HepG2 (cell line): ENCODE data around the gene FAM241B. TPM values are rescaled to one million over a fixed set of nuclear protein-coding genes. Genes with fewer than 3 reads are reported as not detected.

Experiments used
- ATAC-seq: fragments of 200-7000 bp; cut with Tn5 transposase; 3 replicates; pipeline ENCODE4 v1.9.1; 2020; ENCODE audit warnings: mild to moderate bottlenecking, moderate library complexity
- BruUV-seq: library from RNA; stranded (reverse); fragments of 400-500 nt; replicated peaks from 2 replicates; lab custom pipeline; 2021; lab: Mats Ljungman, UMichigan
- CTCF ChIA-PET: fragments of 300-600 bp; formaldehyde crosslinking; extraction: SDS; loops from one replicate; lab custom pipeline; 2021; ENCODE audit warnings: low total read pairs, inconsistent platforms, low intra/inter-chr PET ratio; lab: Yijun Ruan, JAX
- POLR2A ChIA-PET: fragments of 350-600 bp; sonication (Branson Sonifier 250); formaldehyde crosslinking; loops from one replicate; lab custom pipeline; 2020; ENCODE audit warnings: antibody characterized with exemption, inconsistent platforms; lab: Yijun Ruan, JAX
- DNase-seq: peaks from one replicate; pipeline ENCODE4 v3.0.0-alpha.2; 2015; ENCODE audit warnings: low spot score
- FAIRE-seq: peaks from 3 replicates; lab custom pipeline; 2011; peaks lifted over from hg19 to GRCh38; lab: Jason Lieb, UNC
- H2AFZ ChIP-seq: one replicate; pipeline ENCODE4 v1.6.1; 2011; ENCODE audit warnings: low read length, inconsistent platforms
- H3K27ac ChIP-seq: fragments of 300-600 bp; 3 replicates; pipeline ENCODE4 v1.8.0; 2011; ENCODE audit warnings: mixed run types, mild to moderate bottlenecking, mixed read lengths, low read length, inconsistent platforms; ENCODE audit not compliant: insufficient read depth; ENCODE audit errors: extremely low read length
- H3K27me3 ChIP-seq, 2 experiments: fragments of 200-600 bp in 1 of 2; 2 replicates in 1 of 2; 3 replicates in 1 of 2; pipeline versions ENCODE4 v1.6.0 to v1.8.0; 2011; ENCODE audit warnings: low read length in 2 of 2, mild to moderate bottlenecking in 2 of 2, moderate library complexity in 2 of 2, inconsistent platforms in 1 of 2; ENCODE audit not compliant: insufficient read depth in 2 of 2, control insufficient read depth in 1 of 2
- H3K36me3 ChIP-seq, 2 experiments: fragments of 200-600 bp in 1 of 2; replicated peaks in 1 of 2; 2 replicates in 1 of 2; 3 replicates in 1 of 2; pipeline versions ENCODE4 v1.5.1 to v1.8.0; 2011; ENCODE audit warnings: low read length in 2 of 2, inconsistent platforms in 1 of 2; ENCODE audit not compliant: insufficient read depth in 2 of 2, control insufficient read depth in 1 of 2
- H3K4me1 ChIP-seq: 2 replicates; pipeline ENCODE4 v1.5.1; 2012; ENCODE audit warnings: low read length, inconsistent platforms; ENCODE audit not compliant: insufficient read depth
- H3K4me2 ChIP-seq: 2 replicates; pipeline ENCODE4 v1.6.0; 2011; ENCODE audit warnings: low read depth, low read length, inconsistent platforms
- H3K4me3 ChIP-seq, 3 experiments: fragments of 200-600 bp in 1 of 3; sonication (generic), shearing (Covaris generic) in 1 of 3; replicated peaks in 1 of 3; 2 replicates each; pipeline ENCODE4 v1.5.1; 2011 to 2016; ENCODE audit warnings: low read length in 3 of 3, inconsistent platforms in 2 of 3, low read depth in 2 of 3, mild to moderate bottlenecking in 2 of 3, control low read depth in 1 of 3, mixed read lengths in 1 of 3; ENCODE audit not compliant: insufficient read depth in 1 of 3
- H3K79me2 ChIP-seq: one replicate; pipeline ENCODE4 v1.6.1; 2011; ENCODE audit warnings: low read length, inconsistent platforms; ENCODE audit not compliant: insufficient read depth
- H3K9ac ChIP-seq: 2 replicates; pipeline ENCODE4 v1.6.0; 2011; ENCODE audit warnings: mild to moderate bottlenecking, low read depth, low read length, inconsistent platforms; ENCODE audit not compliant: insufficient read depth
- H3K9me3 ChIP-seq: 2 replicates; pipeline ENCODE4 v1.5.1; 2012; ENCODE audit warnings: mild to moderate bottlenecking, low read length
- H4K20me1 ChIP-seq: 2 replicates; pipeline ENCODE4 v1.6.0; 2011; ENCODE audit warnings: inconsistent platforms, mild to moderate bottlenecking, low read length, moderate library complexity; ENCODE audit not compliant: insufficient read depth
- HMGA1 ChIP-seq: sonication (generic); formaldehyde crosslinking; conservative IDR thresholded peaks from 2 replicates; pipeline ENCODE4 v1.4.0; 2020; ENCODE audit warnings: missing genetic modification reagents
- KDM1A ChIP-seq: IDR thresholded peaks from 2 replicates; pipeline ENCODE4 v1.6.1; 2016; ENCODE audit warnings: missing compliant biosample characterization
- NAIF1 ChIP-seq: sonication (generic); formaldehyde crosslinking; IDR thresholded peaks from 2 replicates; pipeline ENCODE4 v1.5.0; 2020; ENCODE audit warnings: mild to moderate bottlenecking, missing genetic modification reagents, borderline replicate concordance
- TOPORS ChIP-seq: sonication (generic); formaldehyde crosslinking; IDR thresholded peaks from 2 replicates; pipeline ENCODE4 v1.8.0; 2023; ENCODE audit warnings: mild to moderate bottlenecking, missing genetic modification reagents
- ZNF101 ChIP-seq: sonication (generic); formaldehyde crosslinking; IDR thresholded peaks from 2 replicates; pipeline ENCODE4 v1.4.0; 2020; ENCODE audit warnings: mild to moderate bottlenecking, low read depth, missing genetic modification reagents, borderline replicate concordance
- ZNF160 ChIP-seq: sonication (generic); formaldehyde crosslinking; IDR thresholded peaks from 2 replicates; pipeline ENCODE4 v1.8.0; 2022; ENCODE audit warnings: mild to moderate bottlenecking, inconsistent platforms, missing genetic modification reagents
- ZNF207 ChIP-seq: fragments of 450-650 bp; IDR thresholded peaks from 2 replicates; pipeline ENCODE4 v1.6.1; 2016; ENCODE audit warnings: antibody characterized with exemption, borderline replicate concordance
- ZNF292 ChIP-seq: sonication (generic); formaldehyde crosslinking; IDR thresholded peaks from 2 replicates; pipeline ENCODE4 v1.8.1; 2022; ENCODE audit warnings: mild to moderate bottlenecking, low read depth, missing genetic modification reagents, borderline replicate concordance
- ZNF333 ChIP-seq: sonication (generic); formaldehyde crosslinking; IDR thresholded peaks from 2 replicates; pipeline ENCODE4 v1.4.0; 2020; ENCODE audit warnings: mild to moderate bottlenecking, missing genetic modification reagents, borderline replicate concordance
- ZNF672 ChIP-seq: sonication (generic); formaldehyde crosslinking; IDR thresholded peaks from 2 replicates; pipeline ENCODE4 v1.8.1; 2022; ENCODE audit warnings: missing genetic modification reagents
- ZNF75D ChIP-seq: sonication (generic); formaldehyde crosslinking; IDR thresholded peaks from 2 replicates; pipeline ENCODE4 v1.8.1; 2023; ENCODE audit warnings: missing genetic modification reagents, mild to moderate bottlenecking, borderline replicate concordance
- ZNF839 ChIP-seq: sonication (generic); formaldehyde crosslinking; IDR thresholded peaks from 2 replicates; pipeline ENCODE4 v1.4.0; 2020; ENCODE audit warnings: missing genetic modification reagents, mild to moderate bottlenecking, borderline replicate concordance
- WGBS: methylation state at CpG from one replicate; pipeline ENCODE4 v1.1.6; 2017; ENCODE audit warnings: low lambda C conversion rate; 5-methylcytosine and 5-hydroxymethylcytosine counted together
- in situ Hi-C: cut with HindIII; loops from 2 replicates; pipeline ENCODE4 v1.10.0; 2017; ENCODE audit warnings: low pct_unique_long_range_greater_than_20kb; ENCODE audit not compliant: extremely low pct_ligation_motif_present
- intact Hi-C: fragments of 100-400 bp; cut with micrococcal nuclease; formaldehyde crosslinking; loops from one replicate; pipeline ENCODE4 v1.10.0; 2022; ENCODE audit not compliant: unreplicated experiment
- polyA plus RNA-seq, 8 experiments: library from polyadenylated mRNA; depleted of rRNA in 3 of 8; stranded (reverse) in 7 of 8; unstranded in 1 of 8; fragments of >200 nt; fragmentation: Illumina TruSeq in 4 of 8; extraction: Trizol in 4 of 8; gene quantifications; 2 replicates each; pipeline versions ENCODE4 v1.2.1 to v1.2.3, GENCODE V29; 2011 to 2016; ENCODE audit warnings: low read depth in 4 of 8, missing spikeins in 1 of 8, mixed read lengths in 1 of 8; ENCODE audit not compliant: insufficient read depth in 1 of 8
- total RNA-seq, 5 experiments: library from RNA; depleted of rRNA; stranded (reverse); fragments of >200 nt; fragmentation: Illumina TruSeq; extraction: Trizol; gene quantifications; 2 replicates each; pipeline ENCODE4 v1.2.3, GENCODE V29; 2016; ENCODE audit warnings: low read depth in 1 of 5
- TF ChIP-seq, protein P1 (sequence below): sonication (generic); formaldehyde crosslinking; IDR thresholded peaks from 2 replicates; pipeline ENCODE4 v1.4.0; 2020; ENCODE audit warnings: mild to moderate bottlenecking, missing genetic modification reagents
- TF ChIP-seq, protein P2 (sequence below): sonication (generic); formaldehyde crosslinking; IDR thresholded peaks from 2 replicates; pipeline ENCODE4 v1.4.0; 2020; ENCODE audit warnings: missing genetic modification reagents
- TF ChIP-seq, protein P3 (sequence below): sonication (generic); formaldehyde crosslinking; IDR thresholded peaks from 2 replicates; pipeline ENCODE4 v1.5.0; 2020; ENCODE audit warnings: missing genetic modification reagents
- TF ChIP-seq, protein P4 (sequence below): sonication (generic); formaldehyde crosslinking; IDR thresholded peaks from 2 replicates; pipeline ENCODE4 v1.4.0; 2020; ENCODE audit warnings: missing genetic modification reagents

FAM241B gene
- total and polyA plus RNA-seq, 2 of the 13 experiments (the other 11 are each of a cell fraction or from before 2014, with no cell fraction given): 1.9 to 4.0 TPM

DNA sequence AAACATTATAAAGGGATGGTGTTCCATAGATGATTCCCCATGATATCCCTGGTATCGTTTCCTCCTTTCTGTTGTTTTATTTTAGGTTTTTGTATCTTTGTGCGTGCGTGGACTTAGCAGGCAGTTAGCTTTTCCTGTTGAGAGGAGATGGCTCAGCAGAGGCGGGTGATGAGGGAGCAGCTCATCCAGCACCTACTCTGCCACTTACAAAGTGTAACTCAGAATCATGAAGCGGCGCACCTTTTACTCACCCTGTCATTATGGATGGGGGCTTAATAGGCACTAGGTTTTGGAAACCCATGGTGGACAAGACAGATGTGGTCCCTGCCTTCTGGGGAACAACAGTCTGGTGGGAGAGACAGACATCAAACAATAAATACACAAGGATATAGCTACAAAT is 17.1 kb downstream of the FAM241B start:
- ChIA-PET CTCF (no interaction called here), POLR2A (no interaction called here)
- WGBS: 16% methylated on average over 6 of the region's 6 CpGs
- no TSS peak for BruUV-seq
- intact Hi-C loops: loop anchor here (10.0 kb wide), 1 partner anchor 268 kb away; no protein-coding TSS in a partner anchor
- Histone ChIP-seq H3K36me3 (no peaks in the 10 kb centered on the region), H3K9ac (no peak overlapping the region), H3K79me2 (no peaks in the 10 kb centered on the region), H3K27ac (no peak overlapping the region), H3K4me2 (no peak overlapping the region), H3K4me3 (no peak overlapping the region), H3K4me1 (no peaks in the 10 kb centered on the region), H2AFZ (no peak overlapping the region), H4K20me1 (no peaks in the 10 kb centered on the region; the same call in 1 of the 2 replicates), H3K27me3 (peaks cover 1 to 24% of the 10 kb centered on the region in 2 experiments; a peak in 3 of 5 replicates), H3K9me3 (no peaks in the 10 kb centered on the region)
- TF ChIP-seq, protein P1, sequence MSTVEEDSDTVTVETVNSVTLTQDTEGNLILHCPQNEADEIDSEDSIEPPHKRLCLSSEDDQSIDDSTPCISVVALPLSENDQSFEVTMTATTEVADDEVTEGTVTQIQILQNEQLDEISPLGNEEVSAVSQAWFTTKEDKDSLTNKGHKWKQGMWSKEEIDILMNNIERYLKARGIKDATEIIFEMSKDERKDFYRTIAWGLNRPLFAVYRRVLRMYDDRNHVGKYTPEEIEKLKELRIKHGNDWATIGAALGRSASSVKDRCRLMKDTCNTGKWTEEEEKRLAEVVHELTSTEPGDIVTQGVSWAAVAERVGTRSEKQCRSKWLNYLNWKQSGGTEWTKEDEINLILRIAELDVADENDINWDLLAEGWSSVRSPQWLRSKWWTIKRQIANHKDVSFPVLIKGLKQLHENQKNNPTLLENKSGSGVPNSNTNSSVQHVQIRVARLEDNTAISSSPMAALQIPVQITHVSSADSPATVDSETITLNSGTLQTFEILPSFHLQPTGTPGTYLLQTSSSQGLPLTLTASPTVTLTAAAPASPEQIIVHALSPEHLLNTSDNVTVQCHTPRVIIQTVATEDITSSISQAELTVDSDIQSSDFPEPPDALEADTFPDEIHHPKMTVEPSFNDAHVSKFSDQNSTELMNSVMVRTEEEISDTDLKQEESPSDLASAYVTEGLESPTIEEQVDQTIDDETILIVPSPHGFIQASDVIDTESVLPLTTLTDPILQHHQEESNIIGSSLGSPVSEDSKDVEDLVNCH (CRISPR knock-in tag): no peak
- TF ChIP-seq ZNF207: no peak
- no peak for TF ChIP-seq ZNF333 (CRISPR knock-in tag)
- TF ChIP-seq, protein P2, sequence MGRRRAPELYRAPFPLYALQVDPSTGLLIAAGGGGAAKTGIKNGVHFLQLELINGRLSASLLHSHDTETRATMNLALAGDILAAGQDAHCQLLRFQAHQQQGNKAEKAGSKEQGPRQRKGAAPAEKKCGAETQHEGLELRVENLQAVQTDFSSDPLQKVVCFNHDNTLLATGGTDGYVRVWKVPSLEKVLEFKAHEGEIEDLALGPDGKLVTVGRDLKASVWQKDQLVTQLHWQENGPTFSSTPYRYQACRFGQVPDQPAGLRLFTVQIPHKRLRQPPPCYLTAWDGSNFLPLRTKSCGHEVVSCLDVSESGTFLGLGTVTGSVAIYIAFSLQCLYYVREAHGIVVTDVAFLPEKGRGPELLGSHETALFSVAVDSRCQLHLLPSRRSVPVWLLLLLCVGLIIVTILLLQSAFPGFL: no peak
- TF ChIP-seq, protein P3, sequence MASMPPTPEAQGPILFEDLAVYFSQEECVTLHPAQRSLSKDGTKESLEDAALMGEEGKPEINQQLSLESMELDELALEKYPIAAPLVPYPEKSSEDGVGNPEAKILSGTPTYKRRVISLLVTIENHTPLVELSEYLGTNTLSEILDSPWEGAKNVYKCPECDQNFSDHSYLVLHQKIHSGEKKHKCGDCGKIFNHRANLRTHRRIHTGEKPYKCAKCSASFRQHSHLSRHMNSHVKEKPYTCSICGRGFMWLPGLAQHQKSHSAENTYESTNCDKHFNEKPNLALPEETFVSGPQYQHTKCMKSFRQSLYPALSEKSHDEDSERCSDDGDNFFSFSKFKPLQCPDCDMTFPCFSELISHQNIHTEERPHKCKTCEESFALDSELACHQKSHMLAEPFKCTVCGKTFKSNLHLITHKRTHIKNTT (CRISPR knock-in tag): no peak
- no peak for TF ChIP-seq NAIF1 (CRISPR knock-in tag)
- TF ChIP-seq, protein P4, sequence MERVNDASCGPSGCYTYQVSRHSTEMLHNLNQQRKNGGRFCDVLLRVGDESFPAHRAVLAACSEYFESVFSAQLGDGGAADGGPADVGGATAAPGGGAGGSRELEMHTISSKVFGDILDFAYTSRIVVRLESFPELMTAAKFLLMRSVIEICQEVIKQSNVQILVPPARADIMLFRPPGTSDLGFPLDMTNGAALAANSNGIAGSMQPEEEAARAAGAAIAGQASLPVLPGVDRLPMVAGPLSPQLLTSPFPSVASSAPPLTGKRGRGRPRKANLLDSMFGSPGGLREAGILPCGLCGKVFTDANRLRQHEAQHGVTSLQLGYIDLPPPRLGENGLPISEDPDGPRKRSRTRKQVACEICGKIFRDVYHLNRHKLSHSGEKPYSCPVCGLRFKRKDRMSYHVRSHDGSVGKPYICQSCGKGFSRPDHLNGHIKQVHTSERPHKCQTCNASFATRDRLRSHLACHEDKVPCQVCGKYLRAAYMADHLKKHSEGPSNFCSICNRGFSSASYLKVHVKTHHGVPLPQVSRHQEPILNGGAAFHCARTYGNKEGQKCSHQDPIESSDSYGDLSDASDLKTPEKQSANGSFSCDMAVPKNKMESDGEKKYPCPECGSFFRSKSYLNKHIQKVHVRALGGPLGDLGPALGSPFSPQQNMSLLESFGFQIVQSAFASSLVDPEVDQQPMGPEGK (CRISPR knock-in tag): no peak
- TF ChIP-seq ZNF672 (CRISPR knock-in tag): no peak
- no peak for TF ChIP-seq ZNF75D (CRISPR knock-in tag)
- TF ChIP-seq ZNF292 (CRISPR knock-in tag): no peak
- no peak for TF ChIP-seq ZNF839 (CRISPR knock-in tag)
- TF ChIP-seq KDM1A (CRISPR knock-in tag): no peak
- no peak for TF ChIP-seq HMGA1
- no peak for TF ChIP-seq ZNF160
- TF ChIP-seq TOPORS: no peak
- TF ChIP-seq ZNF101 (CRISPR knock-in tag): no peak
- ATAC-seq: no peak
- FAIRE-seq: no peak
- in situ Hi-C loops: no loop called here
- DNase-seq: no peak
